ENCODE results near the gene SYNM.

Gene SYNM

GRCh38 chr15:99140590-99140989 lies 35.7 kb downstream of the SYNM start:
- DNase-seq (ENCODE audit: low read depth): no peak

- DNase-seq (ENCODE audit: low read depth): no peak
Observed at GRCh38 chr15:99141943-99142342, 37.1 kb downstream of the SYNM start.

GRCh38 chr15:99142562-99142961 lies 37.7 kb downstream of the SYNM start:
- no peak for DNase-seq (ENCODE audit: low read depth)

GRCh38 chr15:99143242-99143641 lies 38.4 kb downstream of the SYNM start:
- DNase-seq (ENCODE audit: low read depth): no peak

GRCh38 chr15:99143655-99144610 lies 39.1 kb downstream of the SYNM start:
- DNase-seq (ENCODE audit: low read depth): peak; percentile 90

- no peak for DNase-seq (ENCODE audit: low read depth)
Observed at GRCh38 chr15:99145005-99145404, 40.1 kb downstream of the SYNM start.

- no peak for DNase-seq (ENCODE audit: low read depth)
Observed at GRCh38 chr15:99145778-99146177, 40.9 kb downstream of the SYNM start.

- no peak for DNase-seq (ENCODE audit: low read depth)
Observed at GRCh38 chr15:99146661-99147060, 41.8 kb downstream of the SYNM start.

- no peak for DNase-seq (ENCODE audit: low read depth)
Observed at GRCh38 chr15:99148851-99149276, 44.0 kb downstream of the SYNM start.

- no peak for DNase-seq (ENCODE audit: low read depth)
Observed at GRCh38 chr15:99149366-99149765, 44.5 kb downstream of the SYNM start.

- DNase-seq (ENCODE audit: low read depth): no peak
Observed at GRCh38 chr15:99151156-99151555, 46.3 kb downstream of the SYNM start.

- DNase-seq (ENCODE audit: low read depth): no peak
Observed at GRCh38 chr15:99153026-99153535, 48.2 kb downstream of the SYNM start.

- DNase-seq (ENCODE audit: low read depth): no peak
Observed at GRCh38 chr15:99154271-99154670, 49.4 kb downstream of the SYNM start.

- no peak for DNase-seq (ENCODE audit: low read depth)
Observed at GRCh38 chr15:99155961-99156443, 51.1 kb downstream of the SYNM start.

- DNase-seq (ENCODE audit: low read depth): no peak
Observed at GRCh38 chr15:99157456-99157855, 52.6 kb downstream of the SYNM start.

GRCh38 chr15:99158626-99159412 lies 53.9 kb downstream of the SYNM start:
- DNase-seq (ENCODE audit: low read depth): no peak

GRCh38 chr15:99163271-99164062 lies 58.6 kb downstream of the SYNM start:
- no peak for DNase-seq (ENCODE audit: low read depth)

GRCh38 chr15:99164119-99164518 lies 59.2 kb downstream of the SYNM start:
- no peak for DNase-seq (ENCODE audit: low read depth)

- no peak for DNase-seq (ENCODE audit: low read depth)
Observed at GRCh38 chr15:99165020-99165790, 60.3 kb downstream of the SYNM start.

GRCh38 chr15:99165956-99166689 lies 61.2 kb downstream of the SYNM start:
- DNase-seq (ENCODE audit: low read depth): no peak

Data from fibroblast of gingiva (primary cell).